Ishikawa (cell line): Measurements from ENCODE around the gene GNG7.

Experiments used
- CREB1 ChIP-seq: IDR thresholded peaks from 2 replicates; pipeline ENCODE4 v1.6.1; 2012; ENCODE audit warnings: low read depth
- EP300 ChIP-seq: IDR thresholded peaks from 2 replicates; pipeline ENCODE4 v1.6.1; 2012; ENCODE audit warnings: borderline replicate concordance
- FOXM1 ChIP-seq: IDR thresholded peaks from 2 replicates; pipeline ENCODE4 v1.6.1; 2012; ENCODE audit warnings: low read depth, borderline replicate concordance
- MAX ChIP-seq: IDR thresholded peaks from 2 replicates; pipeline ENCODE4 v1.6.1; 2012
- REST ChIP-seq: IDR thresholded peaks from 2 replicates; pipeline ENCODE4 v1.6.1; 2012; ENCODE audit warnings: low read depth, mild to moderate bottlenecking
- TAF1 ChIP-seq: IDR thresholded peaks from 2 replicates; pipeline ENCODE4 v1.6.1; 2012; ENCODE audit warnings: low read depth, mild to moderate bottlenecking
- USF1 ChIP-seq: IDR thresholded peaks from 2 replicates; pipeline ENCODE4 v1.6.1; 2012
- YY1 ChIP-seq: IDR thresholded peaks from 2 replicates; pipeline ENCODE4 v1.6.1; 2012; ENCODE audit warnings: low read depth

GRCh38 chr19:2488405-2488941, 214.0 kb downstream of the GNG7 start:
- no peak for TF ChIP-seq CREB1
- no peak for TF ChIP-seq YY1
- TF ChIP-seq EP300 = no peak
- no peak for TF ChIP-seq MAX
- no peak for TF ChIP-seq TAF1
- no peak for TF ChIP-seq REST
- no peak for TF ChIP-seq USF1
- no peak for TF ChIP-seq FOXM1
